Peyer's patch (tissue), 4 donors: ENCODE data around the gene NFS1. TPM values are rescaled to one million over a fixed set of nuclear protein-coding genes. Genes with fewer than 3 reads are reported as not detected.

Experiments
- DNase-seq, 3 donors: peaks; one replicate each; pipeline ENCODE4 v3.0.0-alpha.2; 2017 to 2019
- H3K27ac ChIP-seq, 4 donors: fragments of 200-600 bp; sonication (generic); one replicate each; pipeline ENCODE4 v1.5.1; 2016 to 2019
- H3K27me3 ChIP-seq, 2 donors: fragments of 200-600 bp; sonication (generic); one replicate each; pipeline ENCODE4 v1.5.1; 2019
- H3K36me3 ChIP-seq, 3 donors: fragments of 200-600 bp; sonication (generic); one replicate each; pipeline ENCODE4 v1.5.1; 2016 to 2019
- H3K4me1 ChIP-seq, 4 donors: fragments of 200-600 bp; sonication (generic); one replicate each; pipeline ENCODE4 v1.5.1; 2016 to 2019
- H3K4me3 ChIP-seq, 4 donors: fragments of 200-600 bp; sonication (generic); 1 replicate in 3 of 4; 2 replicates in 1 of 4; pipeline ENCODE4 v1.5.1; 2016 to 2019; ENCODE audit warnings: mild to moderate bottlenecking in 1 of 4
- H3K9me3 ChIP-seq, 4 donors: fragments of 200-600 bp; sonication (generic); one replicate each; pipeline ENCODE4 v1.5.1; 2016 to 2019; ENCODE audit warnings: mild to moderate bottlenecking in 1 of 4
- POLR2A ChIP-seq, 2 donors: fragments of 450-650 bp; IDR thresholded peaks; one replicate each; pipeline ENCODE4 v1.5.1; 2017; ENCODE audit warnings: antibody characterized with exemption in 2 of 2, mild to moderate bottlenecking in 2 of 2, moderate library complexity in 2 of 2
- total RNA-seq, 4 donors: library from RNA; depleted of rRNA; stranded (reverse); fragments of >200 nt; gene quantifications; one replicate each; pipeline ENCODE4 v1.1.0, GENCODE V29; 2016
- TF ChIP-seq, protein P1 (sequence below), 6 experiments: fragments of 450-650 bp in 4 of 6; fragments of 200-600 bp in 2 of 6; sonication (generic) in 1 of 6; IDR thresholded peaks; one replicate each; pipeline ENCODE4 v1.5.1; 2017 to 2019; ENCODE audit warnings: antibody characterized with exemption in 6 of 6, mild to moderate bottlenecking in 3 of 6, moderate library complexity in 1 of 6

The NFS1 gene
- total RNA-seq, 4 donors from 2014 or later = 29.2 to 62.2 (median 41.4) TPM

DNA sequence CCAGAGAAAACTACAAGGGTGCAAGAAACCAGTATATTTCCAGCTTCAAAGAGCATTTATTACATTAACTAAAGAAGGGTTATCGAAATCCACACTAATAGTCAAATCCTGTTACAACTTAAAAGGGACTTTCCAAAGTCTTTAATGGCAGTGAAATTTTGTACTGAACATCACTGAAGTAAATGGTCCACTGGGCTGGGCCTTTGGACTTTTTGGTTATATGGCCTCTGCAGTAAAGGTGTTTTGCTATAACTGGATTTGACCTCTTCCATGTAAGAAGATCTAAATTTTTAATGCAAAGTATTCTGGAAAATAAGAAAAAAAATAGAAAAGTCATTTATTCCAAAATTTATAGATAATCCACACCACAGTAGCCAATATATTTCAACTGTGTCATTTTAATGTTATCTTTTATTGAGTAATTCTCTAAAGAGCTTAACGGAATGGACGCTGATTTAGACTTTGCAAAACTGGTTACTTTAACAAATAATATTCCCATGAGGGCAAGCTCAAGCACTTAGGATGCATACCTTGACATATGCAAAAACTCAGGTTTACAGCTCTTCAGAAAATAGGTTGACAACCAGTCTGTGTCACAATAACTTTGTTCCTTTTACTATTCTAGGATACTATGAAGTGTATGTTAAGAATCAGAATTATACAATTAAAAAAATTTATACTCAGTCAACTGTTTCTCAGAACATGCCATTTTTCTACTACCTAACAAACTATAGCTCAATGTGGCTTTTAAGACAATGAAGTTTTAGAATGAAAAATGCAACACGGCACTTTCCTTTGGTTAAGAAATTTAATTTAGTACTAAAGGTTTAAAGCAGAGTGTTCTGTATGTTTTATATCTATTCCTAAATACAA is 35.9 kb upstream of the NFS1 start:
- H3K36me3 ChIP-seq = peaks cover 4 to 97% (median 8%) of the 10 kb centered on the region in 3 donors

GRCh38 chr20:35734374-35734773 is 35.2 kb upstream of the NFS1 start:
- H3K27me3 ChIP-seq = no peaks in the 10 kb centered on the region
- no peaks in the 10 kb centered on the region for H3K9me3 ChIP-seq
- H3K4me3 ChIP-seq = no peak overlapping the region
- peaks cover 0 to 76% (median 6%) of the 10 kb centered on the region in 4 donors for H3K4me1 ChIP-seq
- peaks cover 4 to 97% (median 8%) of the 10 kb centered on the region in 3 donors for H3K36me3 ChIP-seq
- no peak for DNase-seq
- no peak overlapping the region for H3K27ac ChIP-seq
- no peak for TF ChIP-seq POLR2A (IDR thresholded peaks at IDR 0.05)
- TF ChIP-seq, protein P1, sequence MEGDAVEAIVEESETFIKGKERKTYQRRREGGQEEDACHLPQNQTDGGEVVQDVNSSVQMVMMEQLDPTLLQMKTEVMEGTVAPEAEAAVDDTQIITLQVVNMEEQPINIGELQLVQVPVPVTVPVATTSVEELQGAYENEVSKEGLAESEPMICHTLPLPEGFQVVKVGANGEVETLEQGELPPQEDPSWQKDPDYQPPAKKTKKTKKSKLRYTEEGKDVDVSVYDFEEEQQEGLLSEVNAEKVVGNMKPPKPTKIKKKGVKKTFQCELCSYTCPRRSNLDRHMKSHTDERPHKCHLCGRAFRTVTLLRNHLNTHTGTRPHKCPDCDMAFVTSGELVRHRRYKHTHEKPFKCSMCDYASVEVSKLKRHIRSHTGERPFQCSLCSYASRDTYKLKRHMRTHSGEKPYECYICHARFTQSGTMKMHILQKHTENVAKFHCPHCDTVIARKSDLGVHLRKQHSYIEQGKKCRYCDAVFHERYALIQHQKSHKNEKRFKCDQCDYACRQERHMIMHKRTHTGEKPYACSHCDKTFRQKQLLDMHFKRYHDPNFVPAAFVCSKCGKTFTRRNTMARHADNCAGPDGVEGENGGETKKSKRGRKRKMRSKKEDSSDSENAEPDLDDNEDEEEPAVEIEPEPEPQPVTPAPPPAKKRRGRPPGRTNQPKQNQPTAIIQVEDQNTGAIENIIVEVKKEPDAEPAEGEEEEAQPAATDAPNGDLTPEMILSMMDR (IDR thresholded peaks at IDR 0.05) = no peak

More for the DNA sequence above, 35.9 kb upstream of the NFS1 start:
- no peak overlapping the region for H3K27ac ChIP-seq
- H3K4me3 ChIP-seq = no peak overlapping the region
- no peaks in the 10 kb centered on the region for H3K27me3 ChIP-seq
- DNase-seq = no peak
- TF ChIP-seq POLR2A (IDR thresholded peaks at IDR 0.05) = no peak
- TF ChIP-seq, protein P1 (IDR thresholded peaks at IDR 0.05) = no peak
- no peaks in the 10 kb centered on the region for H3K9me3 ChIP-seq
- H3K4me1 ChIP-seq = peaks cover 0 to 76% (median 9%) of the 10 kb centered on the region in 4 donors

DNA sequence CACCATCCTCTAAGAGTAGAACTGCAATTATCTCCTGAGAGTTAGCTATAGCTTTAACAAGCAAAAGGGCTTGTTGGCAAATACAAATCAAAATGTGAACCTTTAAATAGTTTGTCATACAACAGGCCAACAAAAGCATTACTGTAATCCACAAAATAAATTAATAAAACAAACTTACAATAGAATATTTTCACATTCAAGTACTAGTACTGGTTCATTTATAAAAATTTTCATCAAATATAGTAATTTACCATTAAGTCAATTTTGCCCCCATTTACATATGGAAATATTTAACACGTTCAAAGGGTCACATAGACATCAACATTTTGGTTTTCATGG is 33.5 kb upstream of the NFS1 start:
- H3K27ac ChIP-seq = no peak overlapping the region
- TF ChIP-seq, protein P1 (IDR thresholded peaks at IDR 0.05) = no peak
- no peak for TF ChIP-seq POLR2A (IDR thresholded peaks at IDR 0.05)
- no peak overlapping the region for H3K4me3 ChIP-seq
- no peaks in the 10 kb centered on the region for H3K9me3 ChIP-seq
- peaks cover 4 to 97% (median 8%) of the 10 kb centered on the region in 3 donors for H3K36me3 ChIP-seq
- H3K27me3 ChIP-seq = no peaks in the 10 kb centered on the region
- H3K4me1 ChIP-seq = peaks cover 0 to 66% (median 2%) of the 10 kb centered on the region in 4 donors
- no peak for DNase-seq

DNA sequence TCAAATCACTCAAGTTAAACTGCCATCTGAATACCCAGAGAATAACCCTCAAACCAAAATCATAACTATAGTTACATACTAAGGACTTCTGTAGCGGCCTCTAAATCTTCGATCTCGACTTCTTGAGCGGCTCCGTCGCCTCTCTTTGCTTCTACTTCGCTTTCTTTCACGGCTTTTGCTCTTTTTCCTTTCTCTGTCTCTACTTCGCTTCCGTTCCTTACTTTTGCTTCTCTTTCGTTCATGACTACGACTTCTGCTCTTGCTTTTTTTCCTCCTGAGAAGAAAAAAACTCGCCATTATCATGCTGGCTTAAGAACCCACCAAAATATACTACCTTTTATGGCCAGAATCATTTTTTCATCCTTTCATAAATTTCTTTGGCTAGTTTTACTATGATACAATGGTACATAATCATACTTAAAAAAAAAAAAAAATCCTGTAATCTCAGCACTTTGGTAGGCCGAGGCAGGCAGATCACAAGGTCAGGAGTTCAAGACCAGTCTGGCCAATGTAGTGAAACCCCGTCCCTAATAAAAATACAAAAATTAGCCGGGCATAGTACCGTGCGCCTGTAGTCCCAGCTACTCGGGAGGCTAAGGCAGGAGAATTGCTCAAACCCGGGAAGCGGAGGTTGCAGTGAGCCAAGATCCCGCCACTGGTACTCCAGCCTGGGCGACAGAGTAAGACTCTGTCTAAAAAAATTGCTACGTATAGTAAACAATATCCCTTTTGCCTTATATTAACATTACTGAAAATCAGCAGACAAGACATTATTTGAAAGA is 32.9 kb upstream of the NFS1 start:
- no peak overlapping the region for H3K4me3 ChIP-seq
- H3K27ac ChIP-seq = no peak overlapping the region
- TF ChIP-seq POLR2A (IDR thresholded peaks at IDR 0.05) = no peak
- TF ChIP-seq, protein P1 (IDR thresholded peaks at IDR 0.05) = no peak
- no peaks in the 10 kb centered on the region for H3K27me3 ChIP-seq
- H3K36me3 ChIP-seq = peaks cover 4 to 97% (median 8%) of the 10 kb centered on the region in 3 donors
- H3K9me3 ChIP-seq = no peaks in the 10 kb centered on the region
- H3K4me1 ChIP-seq = peaks cover 0 to 64% (median 2%) of the 10 kb centered on the region in 4 donors
- DNase-seq = no peak

GRCh38 chr20:35731469-35731788 is 32.3 kb upstream of the NFS1 start:
- peaks cover 2 to 97% (median 12%) of the 10 kb centered on the region in 3 donors for H3K36me3 ChIP-seq
- TF ChIP-seq, protein P1 (IDR thresholded peaks at IDR 0.05) = no peak
- no peak for TF ChIP-seq POLR2A (IDR thresholded peaks at IDR 0.05)
- no peak overlapping the region for H3K27ac ChIP-seq
- H3K9me3 ChIP-seq = no peaks in the 10 kb centered on the region
- H3K4me1 ChIP-seq = peaks cover 0 to 58% (median 2%) of the 10 kb centered on the region in 4 donors
- no peak overlapping the region for H3K4me3 ChIP-seq
- no peaks in the 10 kb centered on the region for H3K27me3 ChIP-seq
- DNase-seq = no peak
